SU-DHL-6 (cell line): Measurements from ENCODE around the gene OR6P1.

ENCODE experiments used
- H2AFZ ChIP-seq: fragments of 200-600 bp; sonication (generic); 2 replicates; pipeline ENCODE4 v1.6.1; 2014; ENCODE audit warnings: low read depth, mild to moderate bottlenecking, moderate library complexity, mixed read lengths, antibody characterized with exemption, low read length; ENCODE audit not compliant: severe bottlenecking
- H3F3A ChIP-seq: fragments of 200-600 bp; shearing (Covaris generic); 2 replicates; pipeline ENCODE4 v1.6.0; 2016; ENCODE audit warnings: antibody characterized with exemption, mild to moderate bottlenecking; ENCODE audit not compliant: insufficient read depth
- H3K27ac ChIP-seq: fragments of 200-600 bp; sonication (generic); 2 replicates; pipeline ENCODE4 v1.5.1; 2016; ENCODE audit warnings: low read depth, mild to moderate bottlenecking, low read length, moderate library complexity, mixed read lengths
- H3K27me3 ChIP-seq: fragments of 200-600 bp; sonication (generic), shearing (Covaris generic); 2 replicates; pipeline ENCODE4 v1.6.0; 2014; ENCODE audit warnings: mild to moderate bottlenecking, low read length
- H3K36me3 ChIP-seq: fragments of 200-600 bp; sonication (generic); 2 replicates; pipeline ENCODE4 v1.6.1; 2014; ENCODE audit warnings: mild to moderate bottlenecking, low read length, mixed read lengths
- H3K4me2 ChIP-seq: fragments of 300-600, 200-600 bp; shearing (Covaris generic), sonication (generic); 2 replicates; pipeline ENCODE4 v1.6.0; 2014; ENCODE audit warnings: low read length, low read depth, mild to moderate bottlenecking; ENCODE audit not compliant: poor library complexity, severe bottlenecking
- H3K4me3 ChIP-seq: fragments of 200-600 bp; sonication (generic); 2 replicates; pipeline ENCODE4 v1.5.1; 2014; ENCODE audit warnings: antibody characterized with exemption, low read length, mild to moderate bottlenecking, mixed read lengths; ENCODE audit not compliant: insufficient read depth, poor library complexity, severe bottlenecking
- H3K79me2 ChIP-seq: fragments of 200-600 bp; sonication (generic); 2 replicates; pipeline ENCODE4 v1.6.1; 2014; ENCODE audit warnings: mild to moderate bottlenecking, low read length, moderate library complexity; ENCODE audit not compliant: insufficient read depth
- H3K9ac ChIP-seq: fragments of 200-600 bp; sonication (generic); 2 replicates; pipeline ENCODE4 v1.7.0; 2014; ENCODE audit warnings: mild to moderate bottlenecking, low read length
- H3K9me2 ChIP-seq: fragments of 200-600 bp; sonication (generic); replicated peaks from 2 replicates; pipeline ENCODE4 v1.6.1; 2014; ENCODE audit warnings: low read length; ENCODE audit not compliant: insufficient read depth
- H3K9me3 ChIP-seq: fragments of 200-600 bp; sonication (generic); 2 replicates; pipeline ENCODE4 v1.6.1; 2014; ENCODE audit warnings: low read length, mixed read lengths; ENCODE audit not compliant: insufficient read depth
- H4K20me1 ChIP-seq: fragments of 200-600 bp; sonication (generic); 2 replicates; pipeline ENCODE4 v1.6.1; 2014; ENCODE audit warnings: low read depth, mild to moderate bottlenecking, antibody characterized with exemption, low read length, moderate library complexity, mixed read lengths
- EZH2phosphoT487 ChIP-seq: fragments of 200-600 bp; sonication (generic), shearing (Covaris generic); conservative IDR thresholded peaks from 2 replicates; pipeline ENCODE4 v1.6.1; 2018; ENCODE audit warnings: mild to moderate bottlenecking, antibody characterized with exemption, low read length, moderate library complexity, mixed read lengths
- TF ChIP-seq, protein P1 (sequence below): fragments of 200-600 bp; sonication (generic); IDR thresholded peaks from one replicate; pipeline ENCODE4 v1.5.1; 2017; ENCODE audit warnings: antibody characterized with exemption, mild to moderate bottlenecking, low read length, moderate library complexity; ENCODE audit not compliant: insufficient read depth, poor library complexity, severe bottlenecking

The OR6P1 gene

DNA sequence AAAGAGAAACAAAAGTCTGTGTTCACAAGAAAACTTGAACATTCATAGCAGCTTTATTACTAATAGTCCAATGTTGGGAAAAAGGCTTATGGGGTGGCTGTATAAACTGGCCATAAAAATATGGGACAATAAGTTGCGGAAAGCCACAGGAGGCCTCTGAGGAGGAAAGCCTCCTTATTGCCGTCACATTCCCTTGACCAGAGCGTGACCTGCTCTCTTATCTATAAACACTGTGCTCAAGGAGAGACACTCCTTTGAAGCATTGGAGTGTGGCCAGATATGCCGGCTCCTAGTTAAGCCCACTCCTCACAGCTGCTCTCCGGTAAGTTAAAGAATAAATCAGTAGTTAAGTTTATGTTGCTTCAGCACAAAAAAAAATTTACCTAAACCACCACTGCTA lies 35.9 kb downstream of the OR6P1 start:
- Histone ChIP-seq H3K27me3 (no peaks in the 10 kb centered on the region), H2AFZ (no peak overlapping the region), H3K36me3 (no peaks in the 10 kb centered on the region), H3K4me2 (no peak overlapping the region), H3K4me3 (no peak overlapping the region), H3F3A (no peaks in the 10 kb centered on the region), H4K20me1 (no peaks in the 10 kb centered on the region), H3K9me3 (no peaks in the 10 kb centered on the region), H3K9me2 (no peaks in the 10 kb centered on the region), H3K9ac (no peak overlapping the region), H3K27ac (no peak overlapping the region), H3K79me2 (no peaks in the 10 kb centered on the region)
- TF ChIP-seq, protein P1, sequence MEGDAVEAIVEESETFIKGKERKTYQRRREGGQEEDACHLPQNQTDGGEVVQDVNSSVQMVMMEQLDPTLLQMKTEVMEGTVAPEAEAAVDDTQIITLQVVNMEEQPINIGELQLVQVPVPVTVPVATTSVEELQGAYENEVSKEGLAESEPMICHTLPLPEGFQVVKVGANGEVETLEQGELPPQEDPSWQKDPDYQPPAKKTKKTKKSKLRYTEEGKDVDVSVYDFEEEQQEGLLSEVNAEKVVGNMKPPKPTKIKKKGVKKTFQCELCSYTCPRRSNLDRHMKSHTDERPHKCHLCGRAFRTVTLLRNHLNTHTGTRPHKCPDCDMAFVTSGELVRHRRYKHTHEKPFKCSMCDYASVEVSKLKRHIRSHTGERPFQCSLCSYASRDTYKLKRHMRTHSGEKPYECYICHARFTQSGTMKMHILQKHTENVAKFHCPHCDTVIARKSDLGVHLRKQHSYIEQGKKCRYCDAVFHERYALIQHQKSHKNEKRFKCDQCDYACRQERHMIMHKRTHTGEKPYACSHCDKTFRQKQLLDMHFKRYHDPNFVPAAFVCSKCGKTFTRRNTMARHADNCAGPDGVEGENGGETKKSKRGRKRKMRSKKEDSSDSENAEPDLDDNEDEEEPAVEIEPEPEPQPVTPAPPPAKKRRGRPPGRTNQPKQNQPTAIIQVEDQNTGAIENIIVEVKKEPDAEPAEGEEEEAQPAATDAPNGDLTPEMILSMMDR: no peak
- TF ChIP-seq EZH2phosphoT487: no peak

DNA sequence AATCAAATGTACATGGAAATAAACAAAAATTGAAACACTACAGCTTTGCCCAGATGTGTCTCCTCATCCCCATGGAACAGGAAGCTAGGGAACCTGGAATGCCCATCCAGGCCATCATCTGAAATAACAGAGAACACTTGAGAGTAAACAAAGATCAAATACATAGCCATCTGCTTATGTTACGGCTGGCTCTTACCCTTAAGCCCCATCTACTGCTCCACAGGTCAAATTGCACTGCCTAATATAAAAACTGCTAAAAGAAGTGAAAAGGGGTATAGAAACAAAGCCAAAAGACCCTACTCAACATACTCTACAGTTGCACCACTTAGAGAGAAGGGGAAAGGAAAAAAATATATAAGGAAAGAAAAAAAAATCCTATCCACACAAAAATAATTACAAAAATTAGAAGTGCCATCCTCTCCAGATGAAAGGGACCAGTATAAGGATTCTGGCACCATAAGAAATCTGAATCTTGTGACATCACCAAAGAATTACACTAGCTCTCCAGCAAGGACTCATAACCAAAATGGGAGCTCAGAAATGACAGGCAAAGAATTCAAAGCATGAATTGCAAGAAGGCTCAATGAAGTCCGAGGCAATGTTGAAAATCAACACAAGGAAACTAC lies 43.1 kb downstream of the OR6P1 start:
- H3K4me2 ChIP-seq: no peak overlapping the region
- H4K20me1 ChIP-seq: no peaks in the 10 kb centered on the region
- H2AFZ ChIP-seq: no peak overlapping the region
- no peak overlapping the region for H3K9ac ChIP-seq
- H3K9me3 ChIP-seq: no peaks in the 10 kb centered on the region
- no peak overlapping the region for H3K27ac ChIP-seq
- H3K36me3 ChIP-seq: no peaks in the 10 kb centered on the region
- H3K4me3 ChIP-seq: no peak overlapping the region
- TF ChIP-seq EZH2phosphoT487: no peak
- TF ChIP-seq, protein P1: peak; percentile 51
- no peaks in the 10 kb centered on the region for H3F3A ChIP-seq
- H3K79me2 ChIP-seq: no peaks in the 10 kb centered on the region
- H3K27me3 ChIP-seq: no peaks in the 10 kb centered on the region
- H3K9me2 ChIP-seq: no peaks in the 10 kb centered on the region

DNA sequence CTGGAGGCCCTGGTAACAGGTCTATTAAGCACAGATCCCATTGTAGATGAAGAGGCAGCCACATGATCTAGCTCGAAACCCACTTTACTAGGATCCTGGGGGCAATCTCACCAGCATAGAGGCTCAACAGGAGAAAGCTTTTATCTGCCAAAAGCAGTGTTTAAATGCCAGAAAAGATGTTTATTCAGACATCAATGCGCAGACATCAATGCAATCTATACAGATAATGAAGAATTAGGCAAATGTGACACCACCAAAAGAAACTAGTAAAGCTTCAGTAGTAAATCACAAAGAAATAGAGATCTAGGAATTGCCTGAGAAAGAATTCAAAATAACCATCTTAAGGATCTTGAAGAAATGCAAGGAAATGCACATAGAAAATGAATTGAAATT lies 48.7 kb downstream of the OR6P1 start:
- H2AFZ ChIP-seq: no peak overlapping the region
- H3K36me3 ChIP-seq: no peaks in the 10 kb centered on the region
- H3K27ac ChIP-seq: no peak overlapping the region
- H3K9me2 ChIP-seq: no peaks in the 10 kb centered on the region
- H3K9me3 ChIP-seq: no peaks in the 10 kb centered on the region
- no peaks in the 10 kb centered on the region for H3K27me3 ChIP-seq
- TF ChIP-seq EZH2phosphoT487: no peak
- TF ChIP-seq, protein P1: no peak
- no peak overlapping the region for H3K4me2 ChIP-seq
- H3K9ac ChIP-seq: no peak overlapping the region
- H3F3A ChIP-seq: no peaks in the 10 kb centered on the region
- no peaks in the 10 kb centered on the region for H3K79me2 ChIP-seq
- H4K20me1 ChIP-seq: no peaks in the 10 kb centered on the region
- no peak overlapping the region for H3K4me3 ChIP-seq
